GM23338 (cell line): Measurements from ENCODE around the gene TAOK2. TPM values are rescaled to one million over a fixed set of nuclear protein-coding genes. Genes with fewer than 3 reads are reported as not detected.

ENCODE experiments used
- ATAC-seq: fragments of 200-7000 bp; cut with Tn5 transposase; 3 replicates; pipeline ENCODE4 v1.9.1; 2020
- DNase-seq: peaks from one replicate; pipeline ENCODE4 v3.0.0-alpha.2; 2015; ENCODE audit warnings: low spot score
- H2AFZ ChIP-seq: fragments of 200-600 bp; sonication (generic); 2 replicates; pipeline ENCODE4 v1.8.0; 2016; ENCODE audit warnings: antibody characterized with exemption, mild to moderate bottlenecking, moderate library complexity
- H3F3A ChIP-seq: fragments of 200-600 bp; sonication (generic); replicated peaks from 2 replicates; pipeline ENCODE4 v1.8.0; 2017; ENCODE audit warnings: antibody characterized with exemption, mixed run types, low read depth
- H3K27ac ChIP-seq: fragments of 200-600 bp; sonication (generic); 2 replicates; pipeline ENCODE4 v1.6.1; 2016; ENCODE audit warnings: low read depth
- H3K27me3 ChIP-seq: fragments of 200-600 bp; sonication (generic); 2 replicates; pipeline ENCODE4 v1.8.0; 2016; ENCODE audit warnings: mild to moderate bottlenecking, mixed run types, moderate library complexity; ENCODE audit not compliant: insufficient read depth
- H3K36me3 ChIP-seq: fragments of 200-600 bp; sonication (generic); 2 replicates; pipeline ENCODE4 v1.8.0; 2016; ENCODE audit warnings: mild to moderate bottlenecking; ENCODE audit not compliant: insufficient read depth
- H3K4me1 ChIP-seq: fragments of 200-600 bp; sonication (generic); 2 replicates; pipeline ENCODE4 v1.8.0; 2016; ENCODE audit warnings: mild to moderate bottlenecking, moderate library complexity; ENCODE audit not compliant: insufficient read depth
- H3K4me2 ChIP-seq: fragments of 200-600 bp; sonication (generic); 2 replicates; pipeline ENCODE4 v1.7.1; 2017; ENCODE audit warnings: mixed run types
- H3K4me3 ChIP-seq: fragments of 200-600 bp; sonication (generic); 2 replicates; pipeline ENCODE4 v1.6.1; 2016; ENCODE audit warnings: mixed run types
- H3K79me2 ChIP-seq: fragments of 200-600 bp; sonication (generic); replicated peaks from 2 replicates; pipeline ENCODE4 v1.8.0; 2017; ENCODE audit warnings: mild to moderate bottlenecking; ENCODE audit not compliant: insufficient read depth
- H3K9me2 ChIP-seq: fragments of 200-600 bp; sonication (generic); 2 replicates; pipeline ENCODE4 v1.8.0; 2017; ENCODE audit not compliant: insufficient read depth
- H4K20me1 ChIP-seq: fragments of 200-600 bp; sonication (generic); replicated peaks from 2 replicates; pipeline ENCODE4 v1.8.0; 2017; ENCODE audit warnings: mild to moderate bottlenecking; ENCODE audit not compliant: insufficient read depth
- H3K27ac Mint-ChIP-seq: 2 replicates; pipeline ENCODE4 v1.8.0; 2020; ENCODE audit warnings: inconsistent platforms, mild to moderate bottlenecking, moderate library complexity, mixed read lengths
- H3K27me3 Mint-ChIP-seq: 3 replicates; pipeline ENCODE4 v1.8.0; 2022; ENCODE audit warnings: low read depth, mild to moderate bottlenecking, moderate library complexity, mixed read lengths, inconsistent platforms; ENCODE audit not compliant: insufficient read depth, poor library complexity
- H3K36me3 Mint-ChIP-seq: 3 replicates; pipeline ENCODE4 v1.8.0; 2021; ENCODE audit warnings: low read depth, mild to moderate bottlenecking, inconsistent platforms, moderate library complexity, mixed read lengths
- H3K4me1 Mint-ChIP-seq: 3 replicates; pipeline ENCODE4 v1.8.0; 2020; ENCODE audit warnings: mild to moderate bottlenecking, inconsistent platforms, mixed read lengths
- H3K4me3 Mint-ChIP-seq: 3 replicates; pipeline ENCODE4 v1.8.0; 2021; ENCODE audit warnings: moderate library complexity, mild to moderate bottlenecking, inconsistent platforms, mixed read lengths
- H3K9me3 Mint-ChIP-seq: 3 replicates; pipeline ENCODE4 v1.8.0; 2020; ENCODE audit warnings: moderate library complexity, mild to moderate bottlenecking, inconsistent platforms, mixed read lengths
- CREB1 ChIP-seq: fragments of 250-450 bp; sonication (Bioruptor Pico); IDR thresholded peaks from 2 replicates; pipeline ENCODE4 v1.5.0; 2020; ENCODE audit warnings: low read depth, mild to moderate bottlenecking, moderate library complexity
- ETS1 ChIP-seq: IDR thresholded peaks from 2 replicates; pipeline ENCODE4 v1.6.1; 2016; ENCODE audit warnings: antibody characterized with exemption
- EZH2 ChIP-seq: fragments of 200-600 bp; sonication (generic); IDR thresholded peaks from one replicate; pipeline ENCODE4 v1.8.0; 2017; ENCODE audit warnings: antibody characterized with exemption, mild to moderate bottlenecking, low read depth; ENCODE audit not compliant: unreplicated experiment
- EZH2phosphoT487 ChIP-seq: fragments of 200-600 bp; sonication (generic); IDR thresholded peaks from one replicate; pipeline ENCODE4 v1.8.1; 2018; ENCODE audit warnings: antibody characterized with exemption; ENCODE audit not compliant: unreplicated experiment
- JUNB ChIP-seq: IDR thresholded peaks from one replicate; pipeline ENCODE4 v1.6.1; 2016; ENCODE audit warnings: antibody characterized with exemption; ENCODE audit not compliant: unreplicated experiment
- NANOG ChIP-seq: IDR thresholded peaks from 2 replicates; pipeline ENCODE4 v1.6.1; 2016; ENCODE audit warnings: antibody characterized with exemption, borderline replicate concordance
- REST ChIP-seq: IDR thresholded peaks from one replicate; pipeline ENCODE4 v1.6.1; 2018; ENCODE audit warnings: antibody characterized with exemption; ENCODE audit not compliant: unreplicated experiment
- ZNF114 ChIP-seq: fragments of 250-450 bp; sonication (Bioruptor Pico); IDR thresholded peaks from 2 replicates; pipeline ENCODE4 v1.5.0; 2020; ENCODE audit warnings: mild to moderate bottlenecking, moderate library complexity
- ZNF331 ChIP-seq: fragments of 250-450 bp; sonication (Bioruptor Pico); IDR thresholded peaks from 2 replicates; pipeline ENCODE4 v1.5.0; 2020; ENCODE audit warnings: low read depth, mild to moderate bottlenecking, moderate library complexity
- ZNF462 ChIP-seq: fragments of 250-450 bp; sonication (Bioruptor Pico); IDR thresholded peaks from 2 replicates; pipeline ENCODE4 v1.5.0; 2020; ENCODE audit warnings: mild to moderate bottlenecking, moderate library complexity
- polyA plus RNA-seq: library from polyadenylated mRNA; unstranded; fragments of >200 nt; fragmentation: Nextera tagmentation; extraction: Ambion mirVana; gene quantifications from 2 replicates; pipeline ENCODE4 v1.2.1, GENCODE V29; 2016
- total RNA-seq: library from RNA; depleted of rRNA; stranded (reverse); fragments of >200 nt; shearing (Covaris generic); gene quantifications from 2 replicates; pipeline ENCODE4 v1.2.3, GENCODE V29; 2014

TAOK2 gene
- total and polyA plus RNA-seq, 2 experiments from 2014 or later: 8.8 to 45.2 TPM

- Histone ChIP-seq H2AFZ (no peak overlapping the region), H3K4me1 (peaks cover 27% of the 10 kb centered on the region), H3K9me2 (peaks cover 4% of the 10 kb centered on the region; the same call in 1 of the 2 replicates), H3K27ac (no peak overlapping the region; the same call in 1 of the 2 replicates), H4K20me1 (peaks cover 17% of the 10 kb centered on the region), H3K4me2 (peak overlapping the region; percentile 100), H3F3A (peaks cover 23% of the 10 kb centered on the region; the same call in 1 of the 2 replicates), H3K4me3 (peak overlapping the region; percentile 98; the same call in 1 of the 2 replicates), H3K27me3 (peaks cover 16% of the 10 kb centered on the region), H3K36me3 (peaks cover 23% of the 10 kb centered on the region), H3K79me2 (peaks cover 37% of the 10 kb centered on the region)
- peaks cover 18% of the 10 kb centered on the region for H3K27me3 Mint-ChIP-seq
- TF ChIP-seq CREB1: no peak
- TF ChIP-seq ZNF331 (CRISPR knock-in tag): no peak
- no peak for TF ChIP-seq NANOG
- TF ChIP-seq ETS1: no peak
- no peak for TF ChIP-seq JUNB
- TF ChIP-seq EZH2: no peak
- no peak for TF ChIP-seq EZH2phosphoT487
- TF ChIP-seq REST: no peak
- no peak for TF ChIP-seq ZNF114 (CRISPR knock-in tag)
- no peak for TF ChIP-seq ZNF462
- ATAC-seq: peak; percentile 22
- peaks cover 29% of the 10 kb centered on the region for H3K4me1 Mint-ChIP-seq
- H3K27ac Mint-ChIP-seq: peak overlapping the region; percentile 37
- H3K4me3 Mint-ChIP-seq: peak overlapping the region; percentile 97
- H3K36me3 Mint-ChIP-seq: peaks cover 41% of the 10 kb centered on the region
- peaks cover 21% of the 10 kb centered on the region for H3K9me3 Mint-ChIP-seq
- no peak for DNase-seq
These were observed 2.3 kb downstream of the TAOK2 start for GRCh38 chr16:29975811-29976511.
